Colon (tissue), 2 donors: ENCODE data around the gene CRYBA2.

ENCODE experiments used
- FAIRE-seq: peaks from 2 replicates; lab custom pipeline; 2012; peaks lifted over from hg19 to GRCh38; lab: Jason Lieb, UNC
- donor health status: control.
- donor health status: control.

CRYBA2 gene

DNA sequence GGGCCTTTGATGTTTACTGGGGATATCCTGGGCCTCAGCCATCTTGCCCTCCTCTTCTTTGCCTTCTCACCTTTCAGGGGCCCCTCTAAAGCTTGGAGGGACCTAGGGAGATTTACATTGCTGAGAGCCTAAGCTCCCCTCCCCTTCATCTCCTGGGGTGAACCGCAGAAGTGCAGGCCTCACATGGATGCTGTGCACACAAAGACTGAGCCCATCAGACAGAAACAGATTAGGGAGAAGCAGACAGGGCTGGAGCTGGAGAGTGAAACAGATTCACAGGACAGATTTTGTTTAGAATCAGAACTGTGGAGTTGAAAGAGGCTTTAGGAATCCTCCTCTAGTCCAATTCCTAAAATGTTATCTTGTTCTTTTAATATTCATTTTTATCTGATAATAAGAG, 37.2 kb downstream of the CRYBA2 start:
- FAIRE-seq = no peak

DNA sequence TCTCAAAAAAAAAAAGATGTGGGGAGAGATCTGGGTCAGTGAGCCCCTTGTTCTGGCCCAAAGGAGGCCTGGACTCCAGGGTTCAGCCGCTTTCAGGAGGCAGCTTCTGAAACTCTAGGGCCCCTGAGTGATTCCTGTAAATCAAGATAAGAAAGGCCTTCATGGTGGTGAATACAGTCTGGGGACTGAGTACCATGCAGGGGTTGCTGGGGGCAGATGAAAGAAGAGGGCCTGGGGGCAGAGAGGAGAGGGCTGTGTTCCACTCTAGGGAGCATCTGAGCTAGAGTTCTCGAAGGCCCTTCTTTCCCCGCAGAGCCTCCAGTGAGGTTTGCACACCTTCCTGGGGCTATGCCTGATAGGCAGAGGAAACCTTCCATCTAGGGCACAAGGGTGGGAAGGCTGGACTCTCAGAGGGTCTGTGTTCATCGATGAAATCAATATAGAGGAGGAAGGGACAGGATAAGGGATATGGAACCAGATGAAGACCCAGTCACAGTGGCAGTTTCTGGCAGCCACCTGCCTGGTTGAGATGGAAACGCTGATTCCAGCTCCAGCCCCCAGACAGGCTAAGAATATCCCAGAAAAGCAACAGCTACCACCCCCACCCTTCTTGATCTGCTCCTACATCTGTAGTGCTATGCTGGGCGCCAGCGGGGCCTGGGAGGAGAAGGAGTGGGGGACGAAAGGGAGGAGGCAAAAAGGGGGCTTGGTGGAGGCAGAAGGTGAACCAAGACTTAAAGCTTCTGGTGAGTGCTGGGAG, 38.5 kb downstream of the CRYBA2 start:
- no peak for FAIRE-seq

DNA sequence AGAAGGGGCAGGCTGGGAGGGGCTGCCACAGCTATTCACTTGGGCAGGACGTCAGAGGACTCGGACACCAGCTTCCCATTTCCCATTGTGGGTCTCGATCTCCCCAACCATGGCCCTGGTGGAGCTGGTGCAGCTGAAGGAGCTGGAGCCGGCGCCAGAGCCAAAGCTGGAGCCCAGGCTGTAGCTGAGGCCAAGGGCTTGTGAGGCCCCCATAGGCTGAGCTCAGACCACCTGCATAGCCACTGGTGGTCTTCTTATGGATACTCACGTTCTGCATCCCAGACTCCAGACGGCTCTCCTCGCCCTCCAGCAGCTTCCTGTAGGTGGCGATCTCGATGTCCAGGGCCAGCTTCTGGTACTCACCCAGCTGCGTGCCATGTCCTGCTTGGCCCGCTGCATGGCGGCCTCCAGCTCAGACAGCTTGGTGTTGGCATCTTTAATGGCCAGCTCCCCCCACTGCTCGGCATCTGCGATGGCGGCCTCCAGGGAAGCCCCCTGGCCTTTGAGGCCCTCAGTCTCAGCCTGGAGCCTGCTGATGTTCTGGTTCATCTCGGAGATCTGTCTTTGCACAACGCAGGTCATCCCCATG, 39.8 kb downstream of the CRYBA2 start:
- no peak for FAIRE-seq

DNA sequence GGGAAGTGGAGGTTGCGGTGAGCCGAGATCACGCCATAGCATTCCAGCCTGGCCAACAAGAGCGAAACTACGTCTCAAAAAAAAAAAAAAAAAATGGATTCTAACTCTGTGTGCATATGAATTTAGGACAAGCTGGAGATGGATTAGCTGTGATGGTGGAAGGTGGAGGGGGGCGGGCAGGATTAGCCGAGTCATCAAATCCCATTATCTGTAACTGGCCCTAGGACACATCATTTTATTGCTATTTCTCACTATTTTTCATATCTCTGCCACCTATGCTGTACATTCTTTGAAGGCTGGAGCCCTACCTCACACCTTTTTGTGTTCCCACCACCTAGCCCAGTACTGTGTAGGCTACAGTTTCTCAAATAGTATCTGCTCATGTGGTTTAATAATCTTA, 41.1 kb downstream of the CRYBA2 start:
- no peak for FAIRE-seq

DNA sequence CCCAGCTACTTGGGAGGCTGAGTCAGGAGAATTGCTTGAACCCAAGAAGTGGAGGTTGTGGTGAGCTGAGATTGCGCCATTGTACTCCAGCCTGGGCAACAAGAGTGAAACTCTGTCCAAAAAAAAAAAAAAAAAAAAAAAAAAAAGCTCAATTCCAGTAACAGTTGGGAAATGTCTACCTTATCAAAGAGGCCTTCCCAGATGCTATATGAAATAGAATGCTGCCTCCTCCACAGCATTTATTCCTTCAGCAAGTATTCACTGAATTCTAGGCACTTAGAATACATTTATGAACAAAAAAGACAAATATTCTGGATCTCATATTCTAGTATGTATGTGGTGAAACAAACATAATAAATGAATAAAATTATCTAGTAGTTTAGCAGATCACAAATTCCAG, 46.6 kb downstream of the CRYBA2 start:
- no peak for FAIRE-seq

DNA sequence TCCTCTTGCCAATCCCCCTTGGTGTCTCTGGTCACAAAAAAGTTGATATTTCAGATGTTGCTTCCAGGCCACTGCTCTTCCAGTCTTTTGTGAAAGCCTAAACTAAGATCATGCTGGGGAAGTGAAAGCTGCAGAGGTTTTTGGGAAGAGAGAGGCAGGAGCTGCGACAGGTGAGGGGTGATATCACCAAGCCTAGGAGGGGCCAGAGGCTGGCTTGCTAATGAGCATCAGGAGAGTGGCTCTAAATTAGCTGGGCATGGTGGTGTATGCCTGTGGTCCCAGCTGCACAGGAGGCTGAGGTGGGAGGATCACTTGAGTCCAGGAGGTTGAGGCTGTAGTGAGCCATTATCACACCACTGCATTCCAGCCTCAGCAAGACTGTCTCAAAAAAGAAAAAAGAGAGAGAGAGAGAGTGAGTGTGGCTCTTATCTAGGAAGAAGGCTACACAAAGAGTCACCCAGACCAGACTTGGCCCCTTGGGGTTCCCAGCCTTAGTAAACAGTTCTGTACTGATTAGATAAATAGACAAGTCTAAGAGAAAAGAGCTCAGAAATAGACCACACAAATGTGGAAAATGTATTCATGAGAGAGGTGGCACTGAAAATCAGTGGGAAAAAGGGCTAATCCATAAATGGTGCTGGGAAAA, 48.3 kb downstream of the CRYBA2 start:
- no peak for FAIRE-seq
